NK-92 (cell line): ENCODE results near the gene BTD.

Experiments
- DNase-seq: peaks from one replicate; lab custom pipeline; 2025; ENCODE audit not compliant: unreplicated experiment; lab: John Stamatoyannopoulos, UW

Gene BTD

GRCh38 chr3:15634671-15635070 is 33.1 kb downstream of the BTD start:
- no peak for DNase-seq

GRCh38 chr3:15635121-15635661 is 33.6 kb downstream of the BTD start:
- DNase-seq, result no peak

DNA sequence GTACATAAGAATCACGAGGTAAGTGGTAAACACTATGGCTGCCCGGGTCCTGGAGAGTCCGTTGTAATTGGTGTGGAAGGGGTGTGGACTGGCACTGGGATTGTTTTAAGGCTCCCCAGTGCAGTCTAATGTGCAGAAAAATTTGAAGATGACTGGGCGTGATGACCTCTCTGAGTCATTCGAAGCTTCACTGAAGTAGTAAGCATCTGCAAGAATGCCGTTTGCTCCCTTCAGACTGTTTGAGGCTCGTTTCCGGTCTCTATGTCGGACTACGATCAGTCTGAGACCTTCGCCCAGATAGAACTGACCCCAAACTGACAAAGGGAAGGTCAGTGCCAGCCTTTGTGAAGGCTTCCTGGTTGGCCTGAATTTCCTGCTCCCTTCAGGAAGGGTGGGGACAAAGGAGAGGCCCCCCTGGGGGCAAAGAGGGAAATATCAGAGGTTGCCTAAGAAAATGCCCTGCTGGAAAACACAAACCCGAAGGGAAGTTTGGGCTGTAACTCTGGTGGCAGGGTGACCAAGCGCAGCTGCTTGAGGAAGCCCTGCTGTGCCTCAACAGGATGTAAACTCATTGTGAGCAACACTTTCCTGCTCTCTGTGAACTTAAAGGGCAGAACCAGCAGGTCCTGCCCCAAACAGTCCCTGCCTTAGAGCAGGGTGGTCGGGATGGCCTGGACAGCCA is 34.6 kb downstream of the BTD start:
- DNase-seq, result no peak

GRCh38 chr3:15637131-15637951 is 35.8 kb downstream of the BTD start:
- no peak for DNase-seq

- no peak for DNase-seq
Observed at GRCh38 chr3:15638193-15638890, 36.8 kb downstream of the BTD start.

DNA sequence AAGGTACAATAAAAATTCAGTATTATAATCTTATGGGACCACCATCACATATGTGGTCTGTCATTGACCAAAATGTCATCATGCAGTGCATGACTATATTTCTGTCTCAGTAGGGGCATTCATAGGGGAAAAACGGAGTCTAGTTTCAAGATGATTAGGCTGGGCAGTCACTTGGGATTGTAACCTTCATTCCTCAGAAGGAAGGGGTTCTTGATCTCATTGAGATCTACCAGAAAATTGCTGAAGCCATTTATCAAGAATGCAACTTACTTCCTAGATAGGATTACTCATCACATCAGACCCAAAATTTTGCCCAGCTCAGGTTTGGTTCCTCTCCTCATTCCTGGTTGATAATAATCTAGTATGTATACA is 37.3 kb downstream of the BTD start:
- DNase-seq, result no peak

- DNase-seq, result no peak
Observed at GRCh38 chr3:15645246-15645645, 43.7 kb downstream of the BTD start.

DNA sequence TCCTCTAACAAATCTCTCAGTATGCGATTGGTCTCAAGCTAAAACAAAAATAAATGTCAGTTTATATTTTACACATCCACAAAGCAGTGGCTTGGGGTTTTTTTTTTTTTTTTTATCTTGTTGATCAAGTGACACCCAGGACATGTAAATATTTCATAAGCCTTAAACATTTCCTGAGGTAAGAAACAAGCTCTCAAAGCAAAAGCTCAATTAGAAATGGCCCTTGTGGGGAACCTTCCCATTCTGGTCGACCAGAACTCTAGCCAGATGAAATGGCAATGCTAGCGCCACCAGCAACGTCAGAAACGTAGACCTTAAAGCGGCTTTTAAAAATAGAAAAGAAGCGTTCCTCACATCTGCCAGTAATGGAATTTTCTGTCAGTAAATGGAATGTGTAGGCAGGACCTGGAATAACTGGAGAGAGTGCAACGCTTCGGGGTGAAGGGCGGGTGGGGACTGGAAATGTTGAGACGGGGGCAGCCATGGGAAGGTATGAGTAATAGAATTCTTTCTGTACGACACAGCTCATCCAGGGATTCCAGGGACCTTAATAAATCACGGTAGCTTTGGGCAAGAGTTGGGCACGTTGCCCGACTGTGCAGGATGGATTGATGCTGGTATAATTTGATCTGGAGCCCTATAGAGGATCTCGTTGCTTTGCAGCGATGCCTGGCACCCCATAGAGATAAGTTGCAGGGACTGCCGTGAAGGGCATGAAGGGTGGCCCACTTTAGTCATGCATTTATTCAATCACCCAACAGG is 44.4 kb downstream of the BTD start:
- no peak for DNase-seq

DNA sequence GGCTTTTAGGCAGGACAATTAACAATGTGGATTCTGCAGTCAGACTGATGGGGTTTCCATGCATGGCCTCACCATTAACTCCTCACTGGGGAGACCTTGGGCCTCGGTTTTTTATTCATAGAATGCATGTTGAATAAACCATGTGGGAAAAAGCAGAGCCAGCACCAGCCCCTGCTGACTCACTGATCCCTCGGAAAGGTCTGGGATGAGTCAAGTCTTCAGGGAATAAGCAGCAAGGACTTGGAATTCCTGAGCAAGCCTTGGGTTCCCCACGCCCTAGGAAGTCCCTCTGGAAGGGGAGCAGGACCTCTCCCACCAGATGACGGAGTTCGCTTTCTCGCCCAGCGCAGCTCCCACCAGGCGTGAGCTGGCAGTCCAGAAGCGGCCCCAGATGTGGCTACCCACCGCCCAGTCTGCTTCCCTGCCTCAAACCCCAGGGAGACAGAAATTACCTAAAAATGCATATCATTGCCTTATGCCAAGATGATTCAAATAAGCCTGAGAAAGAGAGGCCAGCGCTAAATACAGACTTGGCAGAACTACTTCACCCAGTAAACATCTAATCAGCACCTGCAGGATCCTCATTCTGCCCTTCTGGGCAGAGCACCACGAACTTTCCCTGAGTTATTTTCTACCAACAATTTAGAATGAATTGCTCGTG is 45.4 kb downstream of the BTD start:
- no peak for DNase-seq

DNA sequence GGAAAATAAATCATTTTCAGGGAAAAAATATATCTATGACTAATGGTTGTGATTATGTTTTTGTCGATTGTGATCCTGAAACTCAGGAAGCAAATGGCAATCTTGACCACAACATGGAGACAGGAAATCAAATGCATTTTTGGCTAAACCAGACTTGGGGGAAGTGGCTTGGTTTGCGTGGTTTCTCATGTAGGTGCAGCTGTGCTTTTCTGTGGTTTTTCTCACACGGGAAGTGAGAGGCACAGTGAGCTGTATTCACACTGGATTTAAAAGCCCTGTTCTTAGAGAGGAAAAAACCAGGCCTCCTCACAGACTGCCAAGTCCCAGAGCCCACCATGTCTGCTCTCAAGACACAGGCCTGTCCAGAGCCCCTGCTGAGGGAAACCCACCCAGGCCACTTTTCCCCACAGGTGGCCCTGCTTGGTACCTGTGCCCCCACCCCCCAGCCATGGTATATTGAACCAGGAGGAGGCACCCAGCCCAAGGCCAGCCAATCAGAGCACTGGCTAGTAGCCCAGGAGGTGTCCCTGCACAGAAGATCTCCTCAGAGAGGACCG is 46.1 kb downstream of the BTD start:
- no peak for DNase-seq

DNA sequence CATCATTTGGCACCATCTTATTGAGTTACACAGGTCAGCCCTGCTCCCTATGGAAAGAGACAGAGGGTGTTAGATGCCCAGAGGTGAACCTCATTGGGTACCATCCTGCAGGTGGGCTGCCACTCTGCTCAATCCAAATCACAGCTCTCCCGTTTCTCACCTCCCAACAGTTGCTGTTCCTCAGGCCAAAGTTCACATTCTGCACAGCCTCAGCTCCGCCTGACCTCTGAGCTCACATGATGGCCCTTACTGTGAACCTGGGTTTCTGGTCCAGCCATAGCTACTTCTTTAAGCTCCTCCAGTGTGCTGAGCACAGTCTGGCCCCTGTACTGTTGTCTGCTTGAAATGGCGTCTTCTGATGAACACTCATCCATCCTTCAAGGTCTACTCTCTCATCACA is 47.8 kb downstream of the BTD start:
- no peak for DNase-seq

- no peak for DNase-seq
Observed at GRCh38 chr3:15649858-15650257, 48.3 kb downstream of the BTD start.

DNA sequence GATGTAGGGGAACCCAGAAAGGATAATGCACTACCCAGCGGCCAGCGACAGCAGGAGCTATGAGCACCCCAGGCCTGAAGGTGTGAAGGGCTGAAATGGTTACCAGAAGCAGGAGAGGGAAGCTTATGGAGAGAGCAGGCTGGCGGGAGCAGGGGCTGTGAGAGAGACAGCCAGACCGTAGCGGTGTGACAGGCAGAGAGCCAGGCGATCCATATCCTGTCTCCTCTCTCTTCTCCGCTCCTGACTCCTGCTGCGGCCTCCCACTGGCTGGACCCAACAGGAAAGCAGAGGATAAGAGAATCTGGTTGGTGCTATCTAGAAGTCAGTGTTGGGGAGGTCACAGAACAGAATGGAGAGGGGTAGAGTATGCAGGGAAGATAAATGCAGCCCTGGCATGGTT is 49.9 kb downstream of the BTD start:
- no peak for DNase-seq

GRCh38 chr3:15653321-15653720 is 51.8 kb downstream of the BTD start:
- DNase-seq, result no peak

GRCh38 chr3:15654127-15654526 is 52.6 kb downstream of the BTD start:
- DNase-seq, result no peak

- no peak for DNase-seq
Observed at GRCh38 chr3:15654891-15655290, 53.3 kb downstream of the BTD start.

DNA sequence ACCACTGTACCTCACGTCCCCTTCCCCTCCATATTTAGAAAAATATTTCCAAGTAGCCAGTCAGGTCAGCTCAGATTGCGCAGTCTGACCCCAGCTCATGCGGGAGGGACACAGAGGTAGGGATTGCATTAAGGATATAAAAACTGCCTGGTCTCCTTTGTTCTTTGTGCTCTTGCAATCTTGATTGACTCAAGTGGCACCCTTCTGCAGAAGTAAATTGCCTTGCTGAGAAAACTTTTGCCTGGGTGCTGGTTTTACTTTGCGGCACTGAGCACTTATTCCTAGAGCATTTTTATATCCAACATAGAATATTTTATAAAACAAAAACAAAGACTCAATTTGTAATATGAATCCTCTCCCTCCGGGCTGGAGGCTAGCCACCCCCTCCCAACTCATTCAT is 54.8 kb downstream of the BTD start:
- no peak for DNase-seq

GRCh38 chr3:15657016-15657415 is 55.5 kb downstream of the BTD start:
- no peak for DNase-seq

DNA sequence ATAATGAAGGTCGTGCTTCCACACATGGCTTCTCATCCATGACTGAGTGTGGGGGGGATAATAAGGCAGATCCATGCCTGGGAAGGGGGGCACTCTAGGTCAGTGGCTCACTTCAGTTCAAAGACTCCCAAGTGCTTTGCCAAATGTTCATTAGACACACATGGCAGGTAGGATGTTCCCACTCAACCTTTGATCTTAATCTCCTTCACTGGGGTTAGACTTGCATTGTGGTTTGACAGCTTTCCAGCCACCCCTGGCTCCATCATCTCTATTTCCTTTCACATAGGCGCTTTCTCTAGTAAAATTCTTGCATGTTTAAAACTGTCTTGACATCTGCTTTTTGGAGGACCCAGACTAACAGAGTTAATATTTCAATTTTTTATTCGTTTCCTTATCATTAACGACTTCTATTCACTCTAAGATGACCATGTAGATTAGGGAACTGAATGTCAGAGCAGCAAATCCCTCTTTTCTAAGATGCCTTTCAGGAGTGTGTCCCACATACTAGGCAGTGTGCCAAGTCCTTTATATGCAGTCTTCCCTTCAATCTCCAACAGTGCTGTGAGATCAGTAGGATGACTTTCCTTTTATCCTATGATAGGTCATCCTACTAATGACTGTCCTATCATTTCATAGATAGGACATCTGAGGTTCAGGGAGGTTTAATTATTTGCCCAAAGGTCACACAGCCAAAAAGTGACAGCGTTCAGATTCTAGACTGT is 57.9 kb downstream of the BTD start:
- no peak for DNase-seq
